ENCODE data around the gene SOX9.

Gene SOX9

GRCh38 chr17:72120642-72121163 lies at the start of gene SOX9:
Gene SOX9, plus strand, starts transcription at chr17:72121020. Its CDS starts 372 bp downstream, at chr17:72121392.
- peak; percentile 95 for DNase-seq

- DNase-seq, result no peak
These were observed 49.5 kb upstream of the SOX9 start for GRCh38 chr17:72071330-72071729.

- DNase-seq, result no peak
These were observed 44.7 kb upstream of the SOX9 start for GRCh38 chr17:72075995-72076677.

- no peak for DNase-seq
These were observed 44.2 kb upstream of the SOX9 start for GRCh38 chr17:72076678-72077030.

GRCh38 chr17:72077326-72077960 lies 43.4 kb upstream of the SOX9 start:
- no peak for DNase-seq

GRCh38 chr17:72079700-72080099 lies 41.1 kb upstream of the SOX9 start:
- DNase-seq, result no peak

- no peak for DNase-seq
These were observed 32.9 kb upstream of the SOX9 start for GRCh38 chr17:72087876-72088275.

DNA sequence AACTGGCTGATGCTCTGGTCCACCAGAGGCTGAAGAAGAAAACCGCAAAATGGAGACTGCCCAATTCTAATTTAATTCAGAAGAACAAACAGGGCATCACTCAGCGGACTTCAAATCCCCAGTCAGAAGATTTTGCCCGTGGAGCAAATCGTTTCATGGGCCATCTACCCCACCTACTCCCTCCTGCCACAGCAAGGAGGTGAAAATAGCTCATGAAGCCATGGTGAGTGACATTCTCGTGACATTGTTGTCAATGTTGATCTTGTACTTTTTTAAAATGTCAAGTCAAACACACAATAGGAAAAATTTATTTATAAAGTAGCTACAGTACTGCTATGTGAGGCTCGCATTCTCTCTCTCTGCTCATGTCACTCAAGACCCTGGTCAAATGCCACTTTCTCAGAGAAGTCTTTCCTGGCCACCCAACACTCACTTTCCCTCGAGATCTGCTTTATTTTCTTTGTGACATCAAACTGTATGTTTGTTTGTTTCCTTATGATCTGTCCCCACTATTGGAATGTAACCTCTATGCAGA lies 31.3 kb upstream of the SOX9 start:
- no peak for DNase-seq

- no peak for DNase-seq
These were observed 30.7 kb upstream of the SOX9 start for GRCh38 chr17:72090108-72090507.

GRCh38 chr17:72092710-72093322 lies 28.0 kb upstream of the SOX9 start:
- DNase-seq, result no peak

- no peak for DNase-seq
These were observed 27.1 kb upstream of the SOX9 start for GRCh38 chr17:72093707-72094106.

DNA sequence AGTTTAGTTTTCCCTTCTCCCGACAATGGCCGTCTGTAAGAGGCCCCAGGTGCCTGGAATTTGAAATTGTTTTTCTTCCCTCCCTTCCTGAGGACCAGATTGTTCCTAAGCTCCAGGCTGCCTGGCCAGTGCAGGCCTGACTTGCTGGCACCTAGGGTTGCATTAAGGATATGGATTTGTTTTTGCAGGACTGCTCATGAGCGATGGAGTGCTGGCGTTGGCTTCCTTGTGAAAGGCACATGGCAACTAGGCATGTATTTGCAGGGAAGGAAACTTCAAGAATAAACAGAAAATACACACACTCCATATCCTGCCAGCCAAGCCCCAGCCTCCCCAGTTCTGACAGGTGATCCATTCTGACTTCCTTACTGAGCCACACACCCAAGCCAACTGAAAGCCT lies 25.5 kb upstream of the SOX9 start:
- no peak for DNase-seq

DNA sequence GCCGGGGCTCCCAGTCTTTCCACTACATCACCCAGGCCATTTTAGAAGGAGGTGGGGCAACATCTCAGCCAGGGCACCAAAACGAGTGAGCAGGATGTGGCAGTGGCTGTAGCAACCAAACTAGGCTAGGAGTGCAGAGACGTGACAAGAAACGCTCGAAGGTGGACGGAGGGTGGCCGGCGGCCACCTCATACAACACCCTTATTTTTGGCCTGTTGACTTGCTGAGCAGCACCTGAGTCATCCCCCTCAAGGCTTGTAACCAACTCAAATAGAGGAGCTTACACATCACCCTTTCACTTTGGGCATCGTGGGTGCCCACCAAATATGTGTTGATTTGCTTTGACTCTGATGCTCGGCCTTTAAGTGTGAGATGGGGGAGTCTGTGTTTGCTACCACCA lies 23.7 kb upstream of the SOX9 start:
- no peak for DNase-seq

DNA sequence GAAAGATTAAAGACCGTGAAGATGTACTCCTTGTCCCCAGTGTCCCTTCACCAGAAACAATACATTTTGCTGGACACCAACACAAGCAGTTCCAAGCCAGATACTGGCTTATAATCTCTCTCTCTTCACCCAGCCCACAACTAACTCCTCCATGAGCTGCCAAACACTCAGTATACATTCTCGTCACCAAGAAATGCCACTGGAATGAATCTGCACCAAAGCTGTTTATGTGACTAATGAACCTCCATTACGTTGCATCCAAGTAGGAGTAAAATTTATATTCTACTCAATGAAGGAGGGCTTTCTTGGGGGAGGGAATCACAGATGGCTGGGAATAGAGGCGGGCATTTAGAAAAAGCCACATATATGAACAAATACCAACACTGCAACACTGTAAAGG lies 20.9 kb upstream of the SOX9 start:
- DNase-seq, result no peak

- no peak for DNase-seq
These were observed 20.4 kb upstream of the SOX9 start for GRCh38 chr17:72100470-72100869.

DNA sequence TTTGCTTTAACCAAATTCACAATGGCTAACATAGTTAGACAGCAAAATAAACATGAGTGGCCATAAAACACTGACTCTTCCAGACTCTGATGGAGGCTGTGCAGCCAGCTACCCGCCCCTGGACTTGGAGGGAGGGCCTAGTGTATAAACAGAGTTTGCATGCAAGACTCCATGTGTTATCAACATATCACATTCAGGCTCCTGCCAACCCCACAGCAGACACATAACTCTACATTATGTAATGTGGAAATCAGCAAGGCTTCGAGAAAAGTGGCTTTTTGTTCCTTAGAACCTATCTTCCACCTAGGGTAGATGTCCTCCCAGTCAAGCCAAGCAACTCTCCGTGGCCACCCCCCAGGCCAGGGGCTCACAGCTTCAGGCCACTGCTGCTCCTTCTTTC lies 19.3 kb upstream of the SOX9 start:
- DNase-seq, result no peak

DNA sequence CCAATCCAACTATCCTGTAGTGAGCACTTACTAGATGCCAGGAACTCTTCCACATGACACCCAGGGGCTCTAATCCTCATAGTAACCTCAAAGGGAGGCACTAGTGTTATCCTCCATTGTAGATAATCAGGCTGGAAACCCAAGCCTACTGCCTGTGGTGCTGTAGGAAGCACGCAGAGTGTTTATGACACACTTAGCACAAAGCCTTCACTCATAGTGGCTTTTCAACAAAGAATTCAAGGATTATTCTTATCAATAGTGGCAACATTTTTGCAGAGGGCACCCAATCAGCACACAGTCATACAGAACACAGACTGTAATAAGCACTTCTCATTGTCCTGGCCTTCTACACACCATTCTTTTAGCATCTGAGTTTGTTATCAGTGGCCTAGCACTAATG lies 18.5 kb upstream of the SOX9 start:
- DNase-seq, result no peak

GRCh38 chr17:72104164-72104862 lies 16.5 kb upstream of the SOX9 start:
- DNase-seq, result no peak

DNA sequence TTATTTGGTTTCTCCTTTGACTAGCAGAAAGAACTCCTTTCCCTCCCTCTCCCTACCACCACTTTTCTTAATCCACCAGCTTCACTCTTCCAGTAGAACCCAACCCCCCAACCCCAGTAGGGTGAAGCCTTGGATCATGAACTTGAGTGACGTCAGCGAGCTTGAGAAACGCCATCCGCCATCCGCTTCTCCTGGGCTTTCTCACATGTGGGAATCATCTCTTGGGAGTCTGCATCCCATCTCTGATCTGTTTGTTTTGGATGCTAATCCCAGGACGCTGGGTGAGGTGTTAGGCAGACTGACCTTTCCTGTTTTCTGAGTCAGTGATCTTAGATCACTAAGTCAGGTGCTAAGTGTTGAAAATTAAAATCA lies 16.0 kb upstream of the SOX9 start:
- DNase-seq, result no peak

GRCh38 chr17:72107100-72107499 lies 13.7 kb upstream of the SOX9 start:
- DNase-seq, result no peak

DNA sequence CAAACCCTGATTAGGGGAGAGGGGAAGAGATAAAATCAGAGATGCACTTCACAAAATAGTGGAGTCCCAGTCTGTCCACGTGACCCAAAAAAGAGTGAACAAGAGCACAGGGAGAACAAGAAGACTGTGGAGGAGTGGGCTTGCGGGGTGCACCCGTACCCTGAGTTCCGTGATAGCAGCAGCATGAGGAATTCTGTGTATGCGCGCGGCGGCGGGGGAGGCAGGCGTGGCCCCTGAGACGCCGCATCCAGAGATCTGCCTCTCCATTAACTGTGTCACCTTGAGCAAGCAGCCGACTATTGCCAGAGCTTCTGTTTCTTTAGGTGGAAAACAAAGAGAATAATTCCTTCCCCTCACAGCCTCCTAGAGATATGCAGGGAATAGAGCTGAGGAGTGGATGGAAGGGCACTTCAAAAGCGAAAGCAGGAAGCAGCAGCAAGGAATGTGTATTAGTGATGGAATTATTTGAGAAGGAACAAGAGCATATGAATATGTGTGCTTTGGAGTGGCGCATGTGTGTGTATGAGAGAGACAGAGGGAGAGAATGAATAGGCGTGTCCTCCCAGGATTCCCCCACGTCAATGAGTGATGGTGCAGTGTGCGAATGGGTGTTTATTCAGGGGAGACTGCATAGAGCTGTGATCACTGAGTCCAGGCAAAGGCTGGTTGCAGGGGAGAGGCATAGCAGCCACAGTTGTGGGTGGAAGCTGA lies 10.4 kb upstream of the SOX9 start:
- no peak for DNase-seq

DNA sequence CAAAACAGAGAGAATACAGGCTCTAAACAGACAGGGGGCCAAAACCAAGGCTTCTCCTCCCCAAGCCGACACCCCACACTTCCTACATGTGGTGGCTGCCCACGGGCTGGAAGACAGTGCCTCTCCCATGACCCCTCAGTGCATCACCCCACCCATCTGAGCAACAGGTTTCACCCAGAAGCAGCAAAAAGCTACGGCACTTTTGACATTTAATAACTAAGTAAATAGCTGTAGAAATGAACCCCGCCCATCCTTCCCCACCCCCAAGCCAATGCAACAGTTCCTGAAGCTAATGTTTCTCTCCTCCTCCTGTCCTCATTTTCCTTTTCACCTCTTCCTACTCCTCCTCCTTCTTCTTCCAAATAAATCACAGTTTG lies 9.9 kb upstream of the SOX9 start:
- no peak for DNase-seq

Data from right forelimb (tissue), 1 donor.